ENCODE data around the gene OSBPL9. TPM values are rescaled to one million over a fixed set of nuclear protein-coding genes. Genes with fewer than 3 reads are reported as not detected.
"Not testable (repeated sequence)": the region's sequence is repeated elsewhere in the genome, so short reads cannot be mapped to it uniquely, and the experiment has no call there.

Gene OSBPL9
- total RNA-seq, 1 experiment from 2014 or later: 169 TPM

DNA sequence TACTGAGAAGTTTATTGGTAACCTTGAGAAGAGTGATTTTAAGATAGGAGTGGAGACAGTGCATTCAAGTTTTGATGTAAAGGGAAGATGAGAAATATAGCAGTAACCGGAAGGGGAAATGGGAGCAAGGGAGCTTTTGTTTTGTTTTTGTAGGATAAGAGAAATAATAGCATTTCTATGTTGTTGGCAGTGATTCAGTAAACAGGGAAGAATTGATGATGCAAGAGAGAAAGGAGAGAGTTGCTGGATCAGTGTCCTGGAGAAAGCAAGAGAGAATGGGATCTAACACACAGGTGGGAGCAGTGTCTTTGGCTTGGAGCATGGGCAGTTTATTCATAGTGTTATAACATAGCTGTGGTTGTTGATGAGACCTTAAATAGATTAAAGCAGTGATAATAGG, 56.4 kb downstream of the OSBPL9 start:
- in situ Hi-C loops (cut with HindIII; ENCODE audit: low pct_unique_long_range_greater_than_20kb, low sequenced_read_pairs): no loop called here
- DNase-seq (ENCODE audit: low read depth, low spot score): no peak

DNA sequence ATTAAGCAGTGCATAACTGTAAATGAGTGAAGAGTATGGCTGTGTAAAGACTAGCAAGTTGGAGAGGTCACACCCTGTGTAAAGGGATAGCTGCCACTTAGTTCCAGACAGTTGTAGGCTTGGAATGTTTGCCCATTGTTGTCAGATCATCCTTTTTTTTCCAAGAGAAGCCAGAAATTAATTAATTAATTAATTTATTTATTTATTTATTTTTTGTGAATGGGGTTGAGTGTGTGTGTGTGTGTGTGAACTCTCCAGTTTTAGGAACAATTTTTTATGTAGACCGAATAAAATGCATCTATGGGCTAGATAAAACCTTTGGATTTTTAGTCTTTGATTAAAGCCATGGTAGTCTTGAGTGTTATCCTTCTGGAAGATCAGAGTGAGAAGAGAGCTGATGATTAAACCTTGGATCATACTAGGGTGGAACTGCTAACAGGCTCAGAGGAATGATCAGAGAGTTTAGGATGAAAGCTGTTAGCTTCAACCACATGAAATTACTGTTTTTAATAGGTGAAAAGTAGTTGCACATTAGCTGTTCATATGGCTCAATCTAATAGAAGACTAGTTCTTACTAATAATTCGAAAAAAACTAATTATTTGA, 58.4 kb downstream of the OSBPL9 start:
- in situ Hi-C loops (cut with HindIII; ENCODE audit: low pct_unique_long_range_greater_than_20kb, low sequenced_read_pairs): no loop called here
- DNase-seq (ENCODE audit: low read depth, low spot score): no peak

DNA sequence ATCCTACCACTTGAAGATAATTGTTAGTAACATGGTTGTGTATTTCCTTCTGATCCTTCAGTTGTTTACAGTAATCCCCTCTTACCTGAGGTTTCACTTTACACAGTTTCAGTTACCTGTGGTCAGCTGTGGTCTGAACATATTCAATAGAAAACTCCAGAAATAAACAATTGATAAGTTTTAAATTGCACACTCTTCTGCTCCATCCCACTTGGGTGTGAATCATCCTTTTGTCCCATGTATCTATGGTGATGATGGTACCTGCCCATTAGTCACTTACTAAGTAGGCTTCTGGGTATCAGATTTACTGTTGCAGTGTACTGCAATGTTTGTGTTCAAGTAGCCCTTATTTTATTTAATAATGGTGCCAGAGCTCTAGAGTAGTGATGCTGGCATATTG, 62.5 kb downstream of the OSBPL9 start:
- in situ Hi-C loops (cut with HindIII; ENCODE audit: low pct_unique_long_range_greater_than_20kb, low sequenced_read_pairs): no loop called here
- no peak for DNase-seq (ENCODE audit: low read depth, low spot score)

DNA sequence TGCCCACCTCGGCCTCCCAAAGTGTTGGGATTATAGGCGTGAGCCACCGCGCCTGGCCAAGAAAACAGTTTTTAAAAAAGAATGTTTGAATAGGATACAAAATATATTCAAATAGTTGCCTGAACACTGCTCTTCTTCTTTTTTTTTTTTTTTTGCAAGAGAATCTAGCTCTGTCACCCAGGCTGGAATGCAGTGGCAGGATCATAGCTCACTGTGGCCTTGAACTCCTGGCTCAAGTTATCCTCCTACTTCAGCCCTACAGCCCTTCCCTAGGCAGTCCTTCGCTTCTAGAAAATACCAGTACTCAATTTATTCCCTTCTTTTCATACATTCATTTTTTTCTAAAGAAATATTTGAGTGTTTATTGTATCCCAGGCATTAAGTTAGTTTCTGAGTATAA, 67.9 kb downstream of the OSBPL9 start:
- no peak for DNase-seq (ENCODE audit: low read depth, low spot score)
- in situ Hi-C loops (cut with HindIII; ENCODE audit: low pct_unique_long_range_greater_than_20kb, low sequenced_read_pairs): no loop called here

DNA sequence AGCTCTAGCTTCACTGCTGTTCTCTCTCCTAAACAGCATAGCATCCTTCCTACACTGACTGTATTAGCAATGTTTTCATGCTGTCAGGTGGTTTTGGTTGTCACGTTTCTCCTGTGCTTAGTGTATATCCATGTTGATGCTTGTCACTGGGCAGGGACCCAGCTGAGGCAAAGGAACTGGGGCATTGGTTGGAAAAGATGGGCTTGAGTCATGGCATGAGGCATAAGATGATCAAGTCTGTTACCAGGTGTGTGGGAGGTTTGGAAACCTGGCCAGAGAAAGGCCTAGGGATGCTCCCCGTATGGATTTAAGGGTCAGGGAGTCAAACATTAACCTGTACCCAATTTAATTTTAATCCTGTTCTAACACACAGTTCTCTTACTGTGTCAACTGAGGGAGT, 69.6 kb downstream of the OSBPL9 start:
- no peak for DNase-seq (ENCODE audit: low read depth, low spot score)
- in situ Hi-C loops (cut with HindIII; ENCODE audit: low pct_unique_long_range_greater_than_20kb, low sequenced_read_pairs): no loop called here

DNA sequence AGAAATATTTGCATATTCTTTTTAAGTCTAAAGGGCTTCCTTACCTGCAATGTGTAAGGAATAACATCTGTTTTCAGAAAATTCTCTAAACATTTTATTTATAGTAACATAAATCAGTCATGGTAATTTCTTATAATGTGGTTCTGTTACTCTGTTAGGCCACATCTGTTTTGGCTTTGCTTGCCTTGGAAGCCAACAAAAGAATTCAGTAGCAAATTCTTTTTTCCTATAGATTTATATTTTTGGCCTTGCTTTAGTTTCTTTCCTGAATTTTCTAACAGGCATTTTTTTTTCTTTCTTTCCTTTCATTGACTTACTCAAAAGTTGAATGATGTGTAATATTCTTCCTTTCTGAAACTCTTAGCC, 72.2 kb downstream of the OSBPL9 start:
- in situ Hi-C loops (cut with HindIII; ENCODE audit: low pct_unique_long_range_greater_than_20kb, low sequenced_read_pairs): no loop called here
- DNase-seq (ENCODE audit: low read depth, low spot score): no peak

DNA sequence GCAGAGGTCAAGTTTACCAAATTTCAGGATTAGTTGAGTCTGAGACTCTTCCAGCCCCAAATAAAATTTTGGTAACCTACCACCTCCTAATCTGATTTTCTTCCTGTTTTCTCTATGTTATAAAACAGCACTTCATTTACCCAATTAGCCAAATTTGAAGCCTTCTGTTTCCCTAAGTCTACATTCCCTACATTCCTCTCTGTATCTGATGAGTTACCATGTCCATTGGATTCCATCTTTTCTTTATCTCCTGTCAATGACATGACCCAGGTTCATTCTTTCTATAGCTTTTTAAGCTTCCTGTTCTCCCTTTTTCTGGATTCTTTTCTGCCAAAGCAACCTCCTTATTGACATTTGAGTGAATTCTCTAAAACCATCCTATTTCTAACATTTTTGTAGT, 72.8 kb downstream of the OSBPL9 start:
- in situ Hi-C loops (cut with HindIII; ENCODE audit: low pct_unique_long_range_greater_than_20kb, low sequenced_read_pairs): no loop called here

DNA sequence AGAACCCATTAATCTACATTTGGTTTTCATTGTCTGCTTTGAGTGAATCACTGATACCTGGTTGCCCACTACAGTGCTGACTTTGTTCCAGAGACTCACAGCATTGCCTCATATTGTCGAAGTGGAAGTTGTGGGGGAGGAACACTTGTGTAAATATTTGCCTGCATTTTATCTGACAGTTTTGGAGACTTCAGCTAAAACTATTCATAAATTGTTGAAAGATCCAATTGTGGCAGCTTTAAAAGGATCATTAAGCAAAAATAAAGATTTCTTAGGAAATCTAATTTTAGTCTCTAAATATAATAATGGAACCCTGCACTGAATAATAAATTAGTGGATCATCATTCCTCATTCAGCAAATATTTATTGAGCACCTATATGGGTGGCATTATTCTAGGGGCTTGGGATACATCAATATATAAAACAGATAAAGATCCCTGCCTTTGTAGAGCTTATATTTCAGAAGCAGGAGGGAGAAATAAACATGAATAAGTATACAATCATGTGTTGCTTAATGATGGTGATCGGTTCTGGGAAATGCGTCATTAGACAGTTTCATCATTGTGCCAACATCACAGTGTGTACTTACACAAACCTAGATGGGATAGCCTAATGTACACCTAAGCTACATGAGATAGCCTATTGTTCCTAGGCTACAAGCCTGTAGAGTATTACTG, 73.5 kb downstream of the OSBPL9 start:
- in situ Hi-C loops (cut with HindIII; ENCODE audit: low pct_unique_long_range_greater_than_20kb, low sequenced_read_pairs): no loop called here
- peak; percentile 59 for DNase-seq (ENCODE audit: low read depth, low spot score)

More for the DNA sequence above, 72.8 kb downstream of the OSBPL9 start:
- DNase-seq (ENCODE audit: low read depth, low spot score): no peak

DNA sequence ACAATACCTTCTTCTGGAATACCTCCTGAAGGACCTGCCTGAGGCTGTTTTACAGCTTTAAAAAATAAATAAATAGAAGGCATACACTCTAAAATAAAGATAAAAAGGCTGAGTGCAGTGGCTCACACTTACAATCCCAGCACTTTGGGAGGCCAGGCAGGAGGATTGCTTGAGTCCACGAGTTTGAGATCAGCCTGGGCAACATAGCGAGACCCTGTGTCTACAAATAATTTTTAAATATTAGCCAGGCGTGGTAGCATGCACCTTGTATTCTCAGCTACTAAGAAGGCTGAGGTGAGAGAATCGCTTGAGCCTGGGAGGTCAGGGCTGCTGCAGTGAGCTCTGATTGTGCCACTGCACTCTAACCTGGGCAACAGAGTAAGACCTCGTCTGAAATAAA, 75.0 kb downstream of the OSBPL9 start:
- in situ Hi-C loops (cut with HindIII; ENCODE audit: low pct_unique_long_range_greater_than_20kb, low sequenced_read_pairs): no loop called here
- DNase-seq (ENCODE audit: low read depth, low spot score): no peak

DNA sequence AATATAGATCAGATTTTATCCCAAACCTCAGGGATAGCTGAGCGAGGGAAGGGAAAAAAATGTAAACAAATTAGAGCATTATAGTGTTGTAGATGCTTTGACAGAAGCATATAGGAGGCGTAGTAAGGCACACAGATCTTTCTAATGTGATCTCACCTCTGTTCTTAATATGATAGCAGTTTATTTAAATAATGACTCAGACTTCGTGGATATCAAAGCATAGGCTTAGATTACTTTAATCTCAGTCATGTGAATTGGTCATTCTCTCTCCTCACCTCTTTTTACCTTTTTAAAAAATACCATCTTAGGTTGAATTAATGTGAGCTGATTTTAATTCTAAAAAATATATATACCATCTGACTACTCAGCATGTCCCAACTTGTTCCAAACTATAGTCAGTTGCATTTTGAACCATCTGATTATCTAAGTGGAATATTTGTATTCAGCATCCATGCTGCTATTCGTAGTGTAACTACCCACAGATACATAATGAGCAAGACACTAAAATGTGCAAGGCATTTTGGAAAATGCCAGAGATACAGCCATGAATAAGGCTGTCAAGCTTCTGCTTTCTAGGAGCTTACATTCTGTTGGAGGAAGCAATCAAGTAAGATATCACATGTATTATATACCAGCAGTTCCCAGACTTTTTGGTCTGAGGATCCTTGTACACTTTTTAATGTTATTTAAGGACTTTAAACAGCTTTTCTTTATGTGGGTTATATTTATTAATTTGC, 76.7 kb downstream of the OSBPL9 start:
- in situ Hi-C loops (cut with HindIII; ENCODE audit: low pct_unique_long_range_greater_than_20kb, low sequenced_read_pairs): no loop called here
- DNase-seq (ENCODE audit: low read depth, low spot score): no peak

DNA sequence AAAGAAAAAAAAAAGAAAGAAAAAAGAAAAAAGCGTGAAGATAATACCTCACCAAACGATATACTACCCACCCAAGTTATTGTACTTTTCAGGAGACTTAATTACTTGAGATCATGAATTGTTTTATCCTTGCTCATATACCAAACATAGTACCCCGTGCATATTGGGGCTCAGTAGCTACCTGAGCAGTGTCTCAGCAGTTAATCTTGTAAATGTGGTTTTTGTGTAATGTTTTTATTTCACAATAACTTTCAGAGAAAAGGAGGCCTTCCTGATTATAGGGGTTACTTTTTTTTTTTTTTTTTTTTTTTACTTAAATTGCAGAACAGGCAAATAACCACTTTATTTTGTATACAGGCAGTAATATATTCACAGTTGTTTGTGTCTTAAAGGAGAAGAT, 80.3 kb downstream of the OSBPL9 start:
- DNase-seq (ENCODE audit: low read depth, low spot score): no peak
- in situ Hi-C loops (cut with HindIII; ENCODE audit: low pct_unique_long_range_greater_than_20kb, low sequenced_read_pairs): no loop called here

DNA sequence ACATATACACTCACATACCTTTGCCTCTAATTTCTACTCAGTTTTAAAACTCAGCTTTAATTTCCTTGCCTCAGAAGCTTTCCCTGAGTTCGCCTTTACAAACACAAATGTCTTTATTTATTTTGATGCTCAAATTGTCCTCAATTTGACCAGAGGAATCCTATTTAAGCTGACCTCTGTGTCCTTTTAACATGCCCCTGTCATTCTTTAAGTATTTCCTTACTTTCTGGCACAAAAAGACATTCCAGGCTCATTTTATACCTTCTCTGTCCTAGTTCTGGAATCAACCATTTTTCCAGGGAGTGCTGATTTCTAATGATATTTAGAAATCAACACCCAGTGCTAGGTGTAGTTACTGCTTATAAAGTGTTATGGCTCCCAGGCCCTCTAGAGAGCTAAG, 82.5 kb downstream of the OSBPL9 start:
- DNase-seq (ENCODE audit: low read depth, low spot score): no peak

DNA sequence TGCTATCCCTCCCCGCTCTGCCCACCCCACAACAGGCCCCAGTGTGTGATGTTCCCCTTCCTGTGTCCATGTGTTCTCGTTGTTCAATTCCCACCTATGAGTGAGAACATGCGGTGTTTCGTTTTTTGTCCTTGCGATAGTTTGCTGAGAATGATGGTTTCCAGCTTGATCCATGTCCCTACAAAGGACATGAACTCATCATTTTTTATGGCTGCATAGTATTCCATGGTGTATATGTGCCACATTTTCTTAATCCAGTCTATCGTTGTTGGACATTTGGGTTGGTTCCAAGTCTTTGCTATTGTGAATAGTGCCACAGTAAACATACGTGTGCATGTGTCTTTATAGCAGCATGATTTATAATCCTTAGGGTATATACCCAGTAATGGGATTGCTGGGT, 84.9 kb downstream of the OSBPL9 start:
- DNase-seq (ENCODE audit: low read depth, low spot score); in situ Hi-C loops (cut with HindIII; ENCODE audit: low pct_unique_long_range_greater_than_20kb, low sequenced_read_pairs): not testable (repeated sequence)

More for the DNA sequence above, 82.5 kb downstream of the OSBPL9 start:
- in situ Hi-C loops (cut with HindIII; ENCODE audit: low pct_unique_long_range_greater_than_20kb, low sequenced_read_pairs): no loop called here

DNA sequence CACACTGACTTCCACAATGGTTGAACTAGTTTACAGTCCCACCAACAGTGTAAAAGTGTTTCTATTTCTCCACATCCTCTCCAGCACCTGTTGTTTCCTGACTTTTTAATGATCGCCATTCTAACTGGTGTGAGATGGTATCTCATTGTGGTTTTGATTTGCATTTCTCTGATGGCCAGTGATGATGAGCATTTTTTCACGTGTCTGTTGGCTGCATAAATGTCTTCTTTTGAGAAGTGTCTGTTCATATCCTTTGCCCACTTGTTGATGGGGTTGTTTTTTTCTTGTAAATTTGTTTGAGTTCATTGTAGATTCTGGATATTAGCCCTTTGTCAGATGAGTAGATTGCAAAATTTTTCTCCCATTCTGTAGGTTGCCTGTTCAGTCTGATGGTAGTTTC, 85.3 kb downstream of the OSBPL9 start:
- DNase-seq (ENCODE audit: low read depth, low spot score); in situ Hi-C loops (cut with HindIII; ENCODE audit: low pct_unique_long_range_greater_than_20kb, low sequenced_read_pairs): not testable (repeated sequence)

DNA sequence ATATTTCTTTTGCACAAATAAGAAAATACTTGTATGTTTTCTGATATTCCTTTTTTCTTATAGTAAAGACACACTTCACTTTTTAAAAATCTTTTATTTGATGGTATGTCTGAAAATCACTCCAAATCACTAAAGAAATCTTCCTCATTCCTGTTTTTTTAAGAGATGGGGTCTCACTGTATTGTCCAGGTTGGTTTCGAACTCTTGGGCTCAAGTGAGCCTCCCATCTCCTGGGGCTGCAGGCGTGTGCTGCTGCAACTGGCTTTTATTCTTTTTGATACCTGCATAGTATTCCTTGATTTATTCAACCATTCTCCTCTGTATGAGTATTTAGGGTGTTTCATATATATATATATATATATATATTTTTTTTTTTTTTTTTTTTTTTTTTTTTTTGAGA, 88.1 kb downstream of the OSBPL9 start:
- in situ Hi-C loops (cut with HindIII; ENCODE audit: low pct_unique_long_range_greater_than_20kb, low sequenced_read_pairs): no loop called here
- no peak for DNase-seq (ENCODE audit: low read depth, low spot score)

DNA sequence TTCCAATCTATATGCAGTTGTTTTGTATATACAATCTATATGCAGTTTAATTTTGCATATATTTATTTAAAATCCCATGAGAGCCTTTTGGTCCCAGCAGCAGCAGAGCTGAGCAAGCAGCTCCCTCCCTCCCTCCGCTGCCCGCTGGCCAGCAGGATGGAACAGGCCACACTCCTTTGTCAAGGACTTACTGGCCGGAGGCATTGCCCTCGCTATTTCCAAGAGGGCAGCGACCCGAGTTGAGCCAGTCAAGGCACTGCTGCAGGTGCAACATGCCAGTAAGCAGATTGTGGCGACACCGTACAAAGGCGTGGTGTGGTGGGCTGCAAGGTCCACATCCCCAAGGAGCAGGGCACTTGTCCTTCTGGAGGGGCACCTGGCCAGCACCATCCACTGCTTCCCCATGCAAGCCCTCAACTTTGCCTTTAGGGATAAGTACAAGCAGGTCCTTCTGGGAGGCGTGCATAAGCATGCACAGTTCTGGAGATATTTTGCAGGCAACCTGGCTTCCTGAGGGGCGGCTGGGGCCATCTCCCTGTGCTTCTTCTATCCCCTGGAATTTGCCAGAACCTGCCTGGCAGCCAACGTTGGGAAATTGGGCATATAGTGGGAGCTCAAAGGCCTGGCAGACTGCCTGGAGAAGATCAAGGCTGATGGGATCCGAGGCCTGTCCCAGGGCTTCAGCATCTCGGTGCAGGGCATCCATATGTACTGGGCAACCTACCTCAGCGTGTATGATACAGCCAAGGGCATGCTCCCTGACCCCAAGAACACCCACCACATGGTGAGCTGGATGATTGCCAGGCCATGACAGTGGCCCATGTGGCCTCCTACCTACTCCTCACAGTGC, 92.2 kb downstream of the OSBPL9 start:
- no peak for DNase-seq (ENCODE audit: low read depth, low spot score)
- in situ Hi-C loops (cut with HindIII; ENCODE audit: low pct_unique_long_range_greater_than_20kb, low sequenced_read_pairs): no loop called here

DNA sequence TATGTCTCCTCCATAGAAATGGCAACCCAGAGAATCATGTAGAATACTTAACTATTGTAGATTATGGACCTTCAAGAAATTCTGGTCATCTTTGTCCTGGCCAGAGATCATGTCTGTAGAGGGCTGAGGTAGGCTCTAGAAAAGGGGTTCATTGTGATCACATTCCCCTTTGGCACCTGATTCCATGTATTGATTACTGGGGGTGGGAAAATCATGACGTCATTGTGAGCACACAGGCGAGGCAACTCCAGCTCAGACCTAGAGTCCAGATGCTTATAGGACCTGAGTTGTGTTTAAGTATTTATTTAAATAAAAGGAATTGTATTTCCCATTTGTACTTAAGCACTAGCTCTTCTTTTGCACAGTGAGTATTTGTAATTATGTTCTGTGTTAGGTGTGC, 93.1 kb downstream of the OSBPL9 start:
- in situ Hi-C loops (cut with HindIII; ENCODE audit: low pct_unique_long_range_greater_than_20kb, low sequenced_read_pairs): no loop called here
- no peak for DNase-seq (ENCODE audit: low read depth, low spot score)

DNA sequence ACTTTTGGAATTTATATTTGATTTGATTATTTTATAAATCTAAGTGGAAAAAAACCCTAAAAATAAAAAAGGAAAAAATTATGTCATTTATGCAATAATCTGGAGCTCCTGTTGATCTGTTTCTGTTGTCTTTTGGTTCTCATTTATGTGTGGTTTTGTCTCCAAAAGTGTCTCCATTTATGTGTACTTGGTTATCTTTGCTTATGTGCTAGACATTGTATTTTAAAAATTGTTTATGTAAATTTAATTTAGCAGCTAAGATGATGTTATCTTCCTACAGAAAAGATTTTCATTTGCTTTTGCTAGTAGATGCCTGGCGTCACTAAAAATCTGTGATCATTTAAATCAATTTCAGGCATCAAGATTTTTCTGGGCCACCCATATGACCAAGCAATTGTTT, 95.7 kb downstream of the OSBPL9 start:
- no peak for DNase-seq (ENCODE audit: low read depth, low spot score)
- in situ Hi-C loops (cut with HindIII; ENCODE audit: low pct_unique_long_range_greater_than_20kb, low sequenced_read_pairs): no loop called here
